Peyer's patch (tissue), 4 donors: Measurements from ENCODE around the gene C9orf152.

ENCODE experiments used
- POLR2A ChIP-seq, 2 donors: fragments of 450-650 bp; IDR thresholded peaks; one replicate each; pipeline ENCODE4 v1.5.1; 2017; ENCODE audit warnings: antibody characterized with exemption in 2 of 2, mild to moderate bottlenecking in 2 of 2, moderate library complexity in 2 of 2
- TF ChIP-seq, protein P1 (sequence below), 6 experiments: fragments of 450-650 bp in 4 of 6; fragments of 200-600 bp in 2 of 6; sonication (generic) in 1 of 6; IDR thresholded peaks; one replicate each; pipeline ENCODE4 v1.5.1; 2017 to 2019; ENCODE audit warnings: antibody characterized with exemption in 6 of 6, mild to moderate bottlenecking in 3 of 6, moderate library complexity in 1 of 6

- TF ChIP-seq, protein P1, sequence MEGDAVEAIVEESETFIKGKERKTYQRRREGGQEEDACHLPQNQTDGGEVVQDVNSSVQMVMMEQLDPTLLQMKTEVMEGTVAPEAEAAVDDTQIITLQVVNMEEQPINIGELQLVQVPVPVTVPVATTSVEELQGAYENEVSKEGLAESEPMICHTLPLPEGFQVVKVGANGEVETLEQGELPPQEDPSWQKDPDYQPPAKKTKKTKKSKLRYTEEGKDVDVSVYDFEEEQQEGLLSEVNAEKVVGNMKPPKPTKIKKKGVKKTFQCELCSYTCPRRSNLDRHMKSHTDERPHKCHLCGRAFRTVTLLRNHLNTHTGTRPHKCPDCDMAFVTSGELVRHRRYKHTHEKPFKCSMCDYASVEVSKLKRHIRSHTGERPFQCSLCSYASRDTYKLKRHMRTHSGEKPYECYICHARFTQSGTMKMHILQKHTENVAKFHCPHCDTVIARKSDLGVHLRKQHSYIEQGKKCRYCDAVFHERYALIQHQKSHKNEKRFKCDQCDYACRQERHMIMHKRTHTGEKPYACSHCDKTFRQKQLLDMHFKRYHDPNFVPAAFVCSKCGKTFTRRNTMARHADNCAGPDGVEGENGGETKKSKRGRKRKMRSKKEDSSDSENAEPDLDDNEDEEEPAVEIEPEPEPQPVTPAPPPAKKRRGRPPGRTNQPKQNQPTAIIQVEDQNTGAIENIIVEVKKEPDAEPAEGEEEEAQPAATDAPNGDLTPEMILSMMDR (IDR thresholded peaks at IDR 0.05): no peak
- no peak for TF ChIP-seq POLR2A (IDR thresholded peaks at IDR 0.05)
Measured at GRCh38 chr9:110160123-110160522, 47.8 kb downstream of the C9orf152 start.
